ENCODE data around the gene MAD2L1BP.
"Not testable (repeated sequence)": the region's sequence is repeated elsewhere in the genome, so short reads cannot be mapped to it uniquely, and the experiment has no call there.

MAD2L1BP gene, protein sequence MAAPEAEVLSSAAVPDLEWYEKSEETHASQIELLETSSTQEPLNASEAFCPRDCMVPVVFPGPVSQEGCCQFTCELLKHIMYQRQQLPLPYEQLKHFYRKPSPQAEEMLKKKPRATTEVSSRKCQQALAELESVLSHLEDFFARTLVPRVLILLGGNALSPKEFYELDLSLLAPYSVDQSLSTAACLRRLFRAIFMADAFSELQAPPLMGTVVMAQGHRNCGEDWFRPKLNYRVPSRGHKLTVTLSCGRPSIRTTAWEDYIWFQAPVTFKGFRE

DNA sequence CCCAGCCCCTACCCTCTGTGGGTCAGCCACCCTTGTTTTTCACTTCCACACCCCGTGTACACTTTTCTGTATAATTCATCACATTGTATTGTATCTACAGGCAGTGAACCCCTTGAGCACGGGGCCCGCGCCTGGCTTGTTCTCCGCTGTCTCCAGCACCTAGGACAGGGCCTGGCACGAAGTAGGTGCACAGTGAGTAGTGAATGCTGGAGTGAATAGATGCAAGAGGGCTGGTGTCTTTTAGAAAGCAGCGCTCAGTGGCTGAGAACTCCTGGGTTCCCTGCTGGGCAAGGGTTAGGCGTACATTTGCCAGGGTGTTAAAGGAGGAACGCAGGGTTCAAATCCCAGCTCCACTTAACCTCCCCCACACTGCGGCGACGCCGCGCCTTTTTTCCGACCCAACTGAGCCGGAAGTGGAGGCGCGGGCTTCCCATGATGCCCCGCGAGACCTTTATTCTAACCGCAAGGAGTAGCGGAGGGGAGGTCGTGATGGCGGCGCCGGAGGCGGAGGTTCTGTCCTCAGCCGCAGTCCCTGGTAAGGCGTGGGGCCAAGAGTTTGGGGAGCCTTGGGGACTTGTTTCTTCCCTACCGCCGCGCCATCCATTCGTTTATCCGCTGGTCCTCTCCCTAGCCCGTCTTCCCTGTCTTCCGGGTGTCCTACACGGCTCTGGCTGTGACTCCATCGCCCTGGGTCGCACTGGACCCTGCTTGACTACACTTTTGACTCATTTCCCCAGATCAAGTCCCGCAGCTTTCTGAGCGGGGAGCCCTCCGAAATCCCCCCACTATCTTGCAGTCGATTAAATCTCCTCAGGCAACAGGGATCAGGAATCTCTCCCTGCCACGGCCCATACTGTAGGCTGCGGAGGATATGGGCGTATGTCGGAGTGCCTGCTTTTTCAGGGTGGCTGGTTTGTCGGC is at the start of gene MAD2L1BP:
Gene MAD2L1BP, plus strand, starts transcription at position 454 of the 921 bp plus-strand sequence. Its CDS starts 36 bp downstream, at position 490.
- peak; percentile 93 for DNase-seq
- in situ Hi-C loops (cut with MboI; ENCODE audit: low pct_unique_long_range_greater_than_20kb, low sequenced_read_pairs) = no loop called here

DNA sequence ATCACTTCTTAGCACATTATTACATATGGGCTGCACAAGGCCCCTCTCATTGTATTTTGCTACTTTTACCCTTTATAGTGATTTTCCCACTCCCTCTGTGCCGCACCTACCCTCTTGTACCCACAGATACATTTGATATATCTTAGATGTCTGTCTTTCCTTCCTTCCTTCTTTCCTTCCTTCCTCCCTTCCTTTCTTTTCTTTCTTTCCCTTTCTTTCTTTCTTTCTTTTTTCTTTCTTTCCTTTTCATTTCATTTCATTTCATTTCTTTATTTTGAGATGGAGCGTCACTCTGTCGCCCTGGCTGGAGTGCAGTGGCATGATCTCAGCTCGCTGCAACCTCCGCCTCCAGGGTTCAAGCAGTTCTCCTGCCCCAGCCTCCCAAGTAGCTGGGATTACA is 47.4 kb upstream of the MAD2L1BP start:
- DNase-seq = no peak

DNA sequence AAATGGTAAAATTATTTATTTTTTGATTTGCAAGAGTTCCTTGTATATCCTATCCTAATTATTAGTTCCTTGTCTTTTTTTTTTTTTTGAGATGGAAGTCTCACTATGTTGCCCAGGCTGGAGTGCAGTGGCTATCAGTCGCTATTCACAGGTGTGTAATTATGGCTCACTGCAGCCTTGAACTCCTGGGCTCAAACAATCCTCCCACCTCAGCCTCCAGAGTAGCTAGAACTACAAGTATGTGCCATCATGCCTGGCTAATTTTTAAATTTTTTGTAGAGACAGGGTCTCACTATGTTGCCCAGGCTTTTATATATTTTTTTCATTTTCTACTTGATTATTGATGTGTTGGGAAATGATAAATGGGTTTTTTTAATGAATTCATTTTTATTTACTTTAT is 46.1 kb upstream of the MAD2L1BP start:
- in situ Hi-C loops (cut with MboI; ENCODE audit: low pct_unique_long_range_greater_than_20kb, low sequenced_read_pairs); DNase-seq: not testable (repeated sequence)

More for the DNA sequence above, 47.4 kb upstream of the MAD2L1BP start:
- in situ Hi-C loops (cut with MboI; ENCODE audit: low pct_unique_long_range_greater_than_20kb, low sequenced_read_pairs) = no loop called here

DNA sequence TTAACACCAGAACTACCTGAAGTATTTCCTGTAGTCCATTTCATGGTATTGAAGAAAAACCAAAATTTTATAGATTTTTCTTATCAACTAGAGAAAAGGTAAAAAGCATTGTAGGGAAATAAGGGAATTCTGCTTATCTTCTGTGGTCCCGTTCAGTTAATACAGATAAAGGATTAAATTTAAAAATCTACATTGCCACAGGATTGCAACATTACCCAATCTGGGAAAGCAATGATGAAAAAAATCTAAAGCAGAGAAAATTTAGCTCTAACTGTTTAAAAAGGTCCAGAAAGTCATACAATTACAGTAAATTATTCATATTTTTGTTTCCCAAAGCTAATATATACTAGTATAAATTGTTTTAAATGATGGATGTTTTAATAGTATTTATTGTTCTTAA is 41.7 kb upstream of the MAD2L1BP start:
- no peak for DNase-seq
- in situ Hi-C loops (cut with MboI; ENCODE audit: low pct_unique_long_range_greater_than_20kb, low sequenced_read_pairs) = no loop called here

DNA sequence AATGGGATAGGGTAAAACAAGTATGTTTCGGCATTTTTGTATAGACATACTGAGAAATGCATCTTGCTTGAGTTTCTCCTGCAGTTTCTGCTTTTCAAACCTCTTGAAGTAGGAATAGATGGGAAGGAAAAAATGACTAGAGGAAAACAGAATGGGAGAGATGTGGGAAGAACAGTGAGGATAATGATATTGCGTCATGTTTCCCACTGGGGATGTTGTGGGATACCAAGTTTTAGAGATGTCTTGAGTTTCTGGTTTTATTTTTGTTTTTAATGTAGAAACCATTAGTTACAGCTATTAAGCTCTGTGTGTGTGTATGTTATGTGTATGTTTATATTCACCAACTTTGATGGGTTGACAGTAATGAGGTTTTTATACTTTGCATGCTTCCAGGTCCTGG is 35.0 kb upstream of the MAD2L1BP start:
- DNase-seq = no peak
- in situ Hi-C loops (cut with MboI; ENCODE audit: low pct_unique_long_range_greater_than_20kb, low sequenced_read_pairs) = no loop called here

DNA sequence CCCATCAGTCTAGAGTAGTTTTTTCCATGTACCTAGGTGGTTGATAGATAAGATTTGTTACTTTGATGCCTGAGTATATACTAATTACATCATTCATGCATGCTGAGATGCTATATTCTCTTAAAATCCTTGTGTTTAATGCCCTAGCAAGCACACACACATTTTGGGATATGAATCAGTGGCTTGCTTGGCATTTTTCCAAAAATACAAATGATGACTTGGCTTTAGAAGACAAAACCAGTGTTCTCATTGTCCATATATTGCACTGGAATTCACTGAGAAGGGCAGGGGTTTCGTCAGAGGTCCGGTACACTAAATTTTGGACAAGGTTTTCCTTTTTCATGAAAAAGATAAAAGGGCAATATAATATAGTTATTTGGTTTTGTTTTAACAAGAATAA is 31.5 kb upstream of the MAD2L1BP start:
- no peak for DNase-seq
- in situ Hi-C loops (cut with MboI; ENCODE audit: low pct_unique_long_range_greater_than_20kb, low sequenced_read_pairs) = no loop called here

DNA sequence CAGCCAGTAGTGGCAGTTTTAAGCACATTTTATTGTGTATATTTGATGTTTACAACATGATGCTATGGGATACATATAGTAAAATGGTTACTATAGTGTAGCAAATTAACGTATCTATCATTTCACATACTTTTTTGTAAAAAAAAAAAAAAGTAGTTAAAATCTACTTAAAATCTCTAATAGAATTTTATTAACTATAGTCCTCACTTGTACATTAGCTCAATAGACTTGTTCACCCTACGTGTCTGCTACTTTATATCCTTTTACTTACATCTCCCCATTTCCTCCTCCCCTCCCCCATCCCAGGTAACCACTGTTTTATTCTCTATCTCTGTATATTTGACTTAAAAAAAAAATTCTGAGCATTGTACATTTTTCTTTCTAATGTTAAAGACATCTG is 29.6 kb upstream of the MAD2L1BP start:
- DNase-seq = no peak
- in situ Hi-C loops (cut with MboI; ENCODE audit: low pct_unique_long_range_greater_than_20kb, low sequenced_read_pairs) = no loop called here

DNA sequence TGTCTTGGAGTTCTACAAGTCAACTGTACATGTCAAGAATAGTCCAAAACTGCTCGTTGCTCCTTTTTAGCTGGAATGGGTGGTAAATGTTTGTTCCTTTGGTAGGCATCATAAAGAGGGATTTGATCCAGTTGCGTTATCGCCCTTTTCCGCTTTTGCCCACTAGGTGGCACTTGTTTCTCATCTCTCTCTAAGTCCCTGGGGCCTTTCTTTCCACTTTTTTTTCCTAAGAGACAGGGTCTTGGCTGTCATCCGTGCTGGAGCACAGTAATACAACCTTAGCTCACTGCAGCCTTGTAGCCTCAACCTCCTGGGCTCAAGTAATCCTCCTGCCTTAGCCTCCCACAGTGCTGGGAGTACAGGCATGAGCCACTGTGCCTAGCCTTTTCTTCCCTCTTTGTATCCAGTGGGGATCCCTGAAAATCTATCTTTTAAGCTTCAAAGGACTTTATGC is 27.3 kb upstream of the MAD2L1BP start:
- in situ Hi-C loops (cut with MboI; ENCODE audit: low pct_unique_long_range_greater_than_20kb, low sequenced_read_pairs) = no loop called here
- DNase-seq = peak; percentile 83

DNA sequence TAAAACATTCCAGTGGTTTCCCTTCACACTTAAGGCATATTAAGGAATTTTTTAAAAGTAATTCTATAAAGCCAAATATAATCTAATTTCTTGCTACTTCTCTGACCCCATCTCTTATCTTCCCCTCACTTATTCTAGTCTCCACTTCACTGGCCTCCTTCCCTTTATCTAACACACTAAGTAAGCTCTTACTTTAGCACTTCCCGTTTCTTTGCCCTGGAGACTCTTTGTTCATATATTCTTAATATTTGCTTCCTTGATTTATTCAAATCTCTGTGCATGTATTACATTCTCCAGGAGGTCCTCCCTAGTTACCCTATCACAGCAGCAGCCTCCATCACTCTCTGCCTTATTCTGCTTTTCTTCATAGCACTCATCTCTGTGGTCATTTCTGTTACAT is 26.8 kb upstream of the MAD2L1BP start:
- DNase-seq = peak; percentile 19
- in situ Hi-C loops (cut with MboI; ENCODE audit: low pct_unique_long_range_greater_than_20kb, low sequenced_read_pairs) = no loop called here

DNA sequence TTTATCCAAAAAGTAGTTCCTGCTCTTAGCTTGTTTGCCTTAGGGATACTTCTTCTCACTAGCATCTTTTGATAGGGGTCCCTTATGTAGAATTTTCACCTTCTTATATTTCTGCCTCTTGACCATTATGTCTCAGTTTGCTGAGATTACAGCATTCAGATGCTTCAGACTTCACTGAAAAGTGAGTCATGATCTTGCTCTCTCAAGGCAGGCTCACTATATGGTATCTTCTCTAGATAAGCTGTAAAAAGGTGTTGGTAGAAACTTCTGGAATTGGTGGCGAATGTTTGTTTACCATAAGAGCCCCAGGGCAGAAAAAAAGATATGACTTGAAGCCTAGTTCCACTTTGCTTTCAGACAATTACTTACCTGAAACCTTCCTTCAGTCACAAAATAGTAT is 26.2 kb upstream of the MAD2L1BP start:
- DNase-seq = no peak
- in situ Hi-C loops (cut with MboI; ENCODE audit: low pct_unique_long_range_greater_than_20kb, low sequenced_read_pairs) = no loop called here

DNA sequence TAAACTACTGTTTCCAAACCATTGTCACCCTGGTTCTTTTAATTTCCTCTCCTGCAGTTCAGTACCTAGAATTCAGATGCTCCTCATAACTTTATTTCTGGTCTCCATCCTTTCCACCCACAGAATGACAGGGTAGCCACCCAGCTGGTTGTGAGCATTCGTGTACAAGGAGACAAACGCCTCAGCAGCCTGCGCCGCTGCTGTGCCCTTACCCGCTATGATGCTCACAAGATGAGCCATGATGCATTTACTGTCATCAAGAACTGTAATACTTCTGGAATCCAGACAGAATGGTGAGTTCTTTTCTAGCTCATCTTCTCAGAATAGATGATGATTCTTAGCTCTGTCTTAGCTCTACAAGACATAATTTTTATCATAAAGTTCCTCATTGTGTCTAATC is 25.2 kb upstream of the MAD2L1BP start:
- in situ Hi-C loops (cut with MboI; ENCODE audit: low pct_unique_long_range_greater_than_20kb, low sequenced_read_pairs) = no loop called here

DNA sequence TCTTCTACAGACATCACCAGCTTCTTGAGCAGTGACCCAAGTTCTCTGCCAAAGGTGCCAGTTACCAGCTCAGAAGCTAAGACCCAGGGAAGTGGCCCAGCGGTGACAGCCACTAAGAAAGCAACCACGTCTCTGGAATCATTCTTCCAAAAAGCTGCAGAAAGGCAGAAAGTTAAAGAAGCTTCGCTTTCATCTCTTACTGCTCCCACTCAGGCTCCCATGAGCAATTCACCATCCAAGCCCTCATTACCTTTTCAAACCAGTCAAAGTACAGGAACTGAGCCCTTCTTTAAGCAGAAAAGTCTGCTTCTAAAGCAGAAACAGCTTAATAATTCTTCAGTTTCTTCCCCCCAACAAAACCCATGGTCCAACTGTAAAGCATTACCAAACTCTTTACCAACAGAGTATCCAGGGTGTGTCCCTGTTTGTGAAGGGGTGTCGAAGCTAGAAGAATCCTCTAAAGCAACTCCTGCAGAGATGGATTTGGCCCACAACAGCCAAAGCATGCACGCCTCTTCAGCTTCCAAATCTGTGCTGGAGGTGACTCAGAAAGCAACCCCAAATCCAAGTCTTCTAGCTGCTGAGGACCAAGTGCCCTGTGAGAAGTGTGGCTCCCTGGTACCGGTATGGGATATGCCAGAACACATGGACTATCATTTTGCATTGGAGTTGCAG is 21.8 kb upstream of the MAD2L1BP start:
- in situ Hi-C loops (cut with MboI; ENCODE audit: low pct_unique_long_range_greater_than_20kb, low sequenced_read_pairs) = no loop called here

More for the DNA sequence above, 25.2 kb upstream of the MAD2L1BP start:
- DNase-seq = no peak

DNA sequence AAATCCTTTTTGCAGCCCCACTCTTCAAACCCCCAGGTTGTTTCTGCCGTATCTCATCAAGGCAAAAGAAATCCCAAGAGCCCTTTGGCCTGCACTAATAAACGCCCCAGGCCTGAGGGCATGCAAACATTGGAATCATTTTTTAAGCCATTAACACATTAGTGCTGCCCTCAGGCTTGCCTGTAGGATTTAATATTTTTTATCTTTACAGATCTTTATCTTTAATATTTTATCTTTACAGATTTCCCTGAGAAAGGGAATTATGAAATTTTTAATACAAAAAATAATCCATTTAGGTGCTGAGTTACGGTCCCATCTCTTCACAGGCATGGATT is 21.3 kb upstream of the MAD2L1BP start:
- in situ Hi-C loops (cut with MboI; ENCODE audit: low pct_unique_long_range_greater_than_20kb, low sequenced_read_pairs) = no loop called here
- no peak for DNase-seq

More for the DNA sequence above, 21.8 kb upstream of the MAD2L1BP start:
- DNase-seq = no peak

DNA sequence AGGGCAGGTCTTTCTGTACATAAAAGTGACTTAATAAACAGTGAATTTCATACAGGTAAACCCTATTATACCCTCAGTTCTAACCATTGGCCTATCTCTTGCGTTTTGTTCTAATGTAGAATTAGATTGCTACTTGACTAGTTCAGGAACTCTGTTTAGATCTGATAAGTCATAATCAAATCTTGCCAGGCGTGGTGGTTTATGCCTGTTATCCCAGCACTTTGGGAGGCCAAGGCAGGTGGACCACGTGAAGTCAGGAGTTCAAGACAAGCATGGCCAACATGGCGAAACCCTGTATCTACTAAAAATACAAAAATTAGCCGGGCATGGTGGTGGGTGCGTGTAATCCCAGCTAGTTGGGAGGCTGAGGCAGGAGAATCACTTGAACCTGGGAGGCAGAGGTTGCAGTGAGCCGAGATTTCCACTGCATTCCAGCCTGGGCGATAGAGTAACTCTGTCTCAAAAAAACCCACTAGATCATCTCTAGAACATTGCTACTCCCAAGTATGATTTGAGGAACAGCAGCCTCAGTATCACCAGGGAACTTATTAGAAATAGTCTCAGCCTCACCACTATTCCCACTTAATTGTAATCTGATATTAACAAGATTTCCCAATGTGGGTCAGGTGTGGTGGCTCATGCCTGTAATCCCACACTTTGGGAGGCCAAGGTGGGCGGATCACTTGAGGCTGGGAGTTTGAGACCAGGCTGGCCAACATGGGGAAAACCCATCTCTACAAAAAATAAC is 18.7 kb upstream of the MAD2L1BP start:
- no peak for DNase-seq
- in situ Hi-C loops (cut with MboI; ENCODE audit: low pct_unique_long_range_greater_than_20kb, low sequenced_read_pairs) = no loop called here

DNA sequence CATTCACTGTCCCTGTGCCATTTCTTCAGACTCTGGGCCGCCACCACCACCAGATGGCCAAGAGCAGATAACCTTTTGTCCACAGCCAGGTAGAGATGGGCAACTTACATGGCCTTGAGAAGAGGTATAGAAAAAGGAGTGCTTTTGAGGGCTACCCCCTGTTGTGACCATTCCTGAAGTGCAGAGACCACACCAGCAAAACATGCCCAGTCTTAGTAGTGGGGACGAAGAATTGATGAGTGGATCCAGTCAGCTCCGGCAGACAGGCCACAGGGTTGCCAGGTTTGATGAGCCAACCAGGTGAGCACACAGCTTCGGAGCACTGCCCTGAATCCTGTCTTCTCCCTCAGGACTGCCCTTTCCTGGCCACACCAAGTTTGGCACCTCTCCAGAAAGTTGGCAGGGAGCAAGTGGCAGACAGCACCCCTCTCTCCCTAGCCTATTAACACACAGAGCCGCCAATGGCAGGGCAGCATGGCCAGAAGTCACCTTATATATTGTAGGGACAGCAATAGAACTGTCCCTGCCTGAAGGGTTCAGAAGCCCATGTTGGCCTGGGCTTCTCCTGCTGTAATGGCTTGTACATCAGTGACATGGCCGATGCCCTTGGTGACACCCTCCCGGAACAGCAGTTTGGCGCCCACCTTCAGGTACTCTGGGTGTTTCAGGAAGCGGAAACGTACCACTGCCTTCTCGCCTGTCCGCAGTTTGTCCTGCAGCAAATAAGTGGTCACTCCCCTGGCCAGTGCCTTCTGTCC is 14.4 kb upstream of the MAD2L1BP start:
- no peak for DNase-seq
- in situ Hi-C loops (cut with MboI; ENCODE audit: low pct_unique_long_range_greater_than_20kb, low sequenced_read_pairs) = no loop called here

DNA sequence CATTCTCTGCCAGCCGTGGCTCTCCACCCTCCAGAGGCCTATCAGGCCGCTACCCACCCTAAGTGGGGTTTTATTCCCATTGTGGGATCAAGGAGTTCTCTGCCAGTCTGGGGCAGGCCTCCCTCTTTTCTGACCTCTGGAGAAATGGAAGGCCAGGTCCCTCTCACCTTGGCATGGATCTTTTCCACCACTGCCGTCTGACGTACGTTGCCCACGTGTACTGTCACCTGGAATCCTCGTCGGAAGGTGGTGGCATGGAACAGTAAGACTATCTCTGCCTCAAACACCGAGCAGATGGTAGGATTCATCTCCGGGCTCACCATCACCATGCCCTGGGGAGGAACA is 13.8 kb upstream of the MAD2L1BP start:
- DNase-seq = no peak
- in situ Hi-C loops (cut with MboI; ENCODE audit: low pct_unique_long_range_greater_than_20kb, low sequenced_read_pairs) = no loop called here

DNA sequence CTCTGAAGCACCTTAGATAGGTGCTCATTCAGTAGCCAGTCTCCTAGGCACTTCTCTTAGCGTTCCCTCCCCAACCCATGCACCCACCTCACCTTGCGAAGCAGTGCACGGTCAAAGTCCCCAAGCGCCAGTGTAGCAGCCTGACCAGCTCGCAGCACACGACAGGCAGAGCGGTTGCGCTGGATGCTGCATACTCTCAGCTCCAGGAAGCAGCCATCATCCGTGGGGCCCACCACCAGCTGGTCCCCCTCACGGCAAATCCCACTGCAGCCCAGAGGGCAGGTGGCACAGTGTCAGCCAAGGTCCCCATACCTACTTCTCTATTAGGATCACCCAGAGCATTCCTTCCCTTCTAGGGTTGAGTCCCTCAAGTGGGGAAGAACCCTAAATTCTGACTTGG is 13.1 kb upstream of the MAD2L1BP start:
- no peak for DNase-seq
- in situ Hi-C loops (cut with MboI; ENCODE audit: low pct_unique_long_range_greater_than_20kb, low sequenced_read_pairs) = no loop called here

DNA sequence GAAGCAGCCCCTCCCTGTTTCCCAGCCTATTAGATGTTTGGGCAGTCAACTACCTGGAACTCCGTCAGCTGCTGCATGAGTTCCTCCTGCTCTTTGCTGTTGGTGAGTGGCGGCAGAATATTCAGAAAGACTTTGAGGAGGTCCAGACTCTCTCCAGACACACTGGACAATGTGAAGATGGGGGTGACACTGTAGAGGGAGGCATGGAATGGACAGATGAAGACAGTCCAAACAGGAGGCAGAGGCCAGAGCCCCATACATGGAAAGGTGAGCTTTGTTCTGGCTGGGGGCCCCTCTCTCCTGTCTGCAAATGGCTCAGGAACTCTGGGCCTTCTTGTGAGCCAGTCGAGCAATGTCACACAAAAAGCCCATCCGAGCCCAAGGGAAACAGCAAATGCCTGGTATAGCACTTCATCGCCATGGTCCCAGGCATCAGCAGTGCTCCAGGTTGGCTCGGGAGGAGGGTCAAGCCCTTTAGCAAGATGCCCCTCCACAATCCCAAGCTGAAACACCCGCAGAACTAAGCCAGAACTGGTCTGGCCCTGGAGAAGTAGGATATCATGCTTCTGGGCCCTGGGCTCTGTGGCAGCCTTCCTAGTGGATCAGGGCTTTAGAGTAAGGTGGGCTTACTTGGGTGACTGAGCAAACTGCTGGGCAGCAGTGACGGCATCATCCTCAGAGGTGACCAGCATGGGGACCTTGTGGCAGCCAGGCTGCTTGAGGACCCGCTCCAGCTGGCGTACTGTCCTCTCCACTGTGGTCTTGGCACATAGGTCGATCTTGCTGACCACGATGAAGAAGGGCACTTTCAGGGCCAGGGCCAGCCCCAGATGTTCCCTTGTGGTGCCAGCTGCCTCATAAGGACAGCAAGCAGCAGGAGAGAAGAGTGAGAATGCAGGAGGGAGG is 11.5 kb upstream of the MAD2L1BP start:
- in situ Hi-C loops (cut with MboI; ENCODE audit: low pct_unique_long_range_greater_than_20kb, low sequenced_read_pairs) = no loop called here
- DNase-seq = no peak

Measured in KBM-7 (cell line).